SK-N-SH treated with all-trans-retinoic acid at 6 μM for 48 hours (cell line): ENCODE measurements around the gene CMIP.

ENCODE experiments used
- ATAC-seq: fragments of 200-7000 bp; cut with Tn5 transposase; 3 replicates; pipeline ENCODE4 v1.9.1; 2020; ENCODE audit warnings: mild to moderate bottlenecking, moderate library complexity
- ARNTL ChIP-seq: fragments of 450-650 bp; formaldehyde crosslinking; IDR thresholded peaks from 2 replicates; pipeline ENCODE4 v1.5.0; 2020; ENCODE audit warnings: low read depth, mild to moderate bottlenecking, moderate library complexity, borderline replicate concordance
- BACH2 ChIP-seq: fragments of 250-450 bp; sonication (Bioruptor Pico); IDR thresholded peaks from 2 replicates; pipeline ENCODE4 v1.9.0; 2021; ENCODE audit warnings: mild to moderate bottlenecking, borderline replicate concordance
- CREB5 ChIP-seq: fragments of 250-450 bp; sonication (Bioruptor Pico); IDR thresholded peaks from 2 replicates; pipeline ENCODE4 v1.5.1; 2020; ENCODE audit warnings: low read depth, mild to moderate bottlenecking, moderate library complexity
- CSDC2 ChIP-seq: fragments of 250-450 bp; sonication (Bioruptor Pico); IDR thresholded peaks from 2 replicates; pipeline ENCODE4 v1.5.0; 2020; ENCODE audit warnings: mild to moderate bottlenecking, moderate library complexity
- ESRRG ChIP-seq: fragments of 250-450 bp; sonication (Bioruptor Pico); IDR thresholded peaks from 2 replicates; pipeline ENCODE4 v1.6.1; 2021; ENCODE audit warnings: mild to moderate bottlenecking
- GLIS3 ChIP-seq: fragments of 250-450 bp; sonication (Bioruptor Pico); IDR thresholded peaks from 2 replicates; pipeline ENCODE4 v1.5.0; 2020; ENCODE audit warnings: mild to moderate bottlenecking, moderate library complexity
- ISL1 ChIP-seq: fragments of 250-450 bp; sonication (Bioruptor Pico); IDR thresholded peaks from 2 replicates; pipeline ENCODE4 v2.1.2; 2022; ENCODE audit warnings: mild to moderate bottlenecking, moderate library complexity
- OSR1 ChIP-seq: fragments of 250-450 bp; sonication (Bioruptor Pico); IDR thresholded peaks from 2 replicates; pipeline ENCODE4 v1.8.0; 2022; ENCODE audit warnings: moderate library complexity, mild to moderate bottlenecking, inconsistent platforms
- PATZ1 ChIP-seq: fragments of 250-450 bp; sonication (Bioruptor Pico); IDR thresholded peaks from 2 replicates; pipeline ENCODE4 v1.8.0; 2020; ENCODE audit warnings: mild to moderate bottlenecking, moderate library complexity, borderline replicate concordance
- POU6F1 ChIP-seq: fragments of 250-450 bp; sonication (Bioruptor Pico); IDR thresholded peaks from 2 replicates; pipeline ENCODE4 v1.8.0; 2021; ENCODE audit warnings: low read depth, mild to moderate bottlenecking, moderate library complexity, borderline replicate concordance
- PPARA ChIP-seq: fragments of 250-450 bp; sonication (Bioruptor Pico); IDR thresholded peaks from 2 replicates; pipeline ENCODE4 v1.5.0; 2020; ENCODE audit warnings: mild to moderate bottlenecking, borderline replicate concordance
- RARB ChIP-seq: fragments of 250-450 bp; sonication (Bioruptor Pico); IDR thresholded peaks from 2 replicates; pipeline ENCODE4 v1.8.0; 2021; ENCODE audit warnings: mild to moderate bottlenecking, moderate library complexity
- SNAI2 ChIP-seq: fragments of 250-450 bp; sonication (Bioruptor Pico); IDR thresholded peaks from 2 replicates; pipeline ENCODE4 v1.5.0; 2020; ENCODE audit warnings: mild to moderate bottlenecking, moderate library complexity
- TCF4 ChIP-seq: fragments of 250-450 bp; sonication (Bioruptor Pico); IDR thresholded peaks from 2 replicates; pipeline ENCODE4 v1.8.0; 2021; ENCODE audit warnings: mild to moderate bottlenecking, moderate library complexity, borderline replicate concordance
- TOX ChIP-seq: fragments of 250-450 bp; sonication (Bioruptor Pico); IDR thresholded peaks from 2 replicates; pipeline ENCODE4 v1.8.0; 2021; ENCODE audit warnings: mild to moderate bottlenecking, moderate library complexity, borderline replicate concordance
- ZC3H10 ChIP-seq: fragments of 250-450 bp; sonication (Bioruptor Pico); IDR thresholded peaks from 2 replicates; pipeline ENCODE4 v1.5.1; 2021; ENCODE audit warnings: mild to moderate bottlenecking, moderate library complexity
- ZFP3 ChIP-seq: fragments of 250-450 bp; sonication (Bioruptor Pico); IDR thresholded peaks from 2 replicates; pipeline ENCODE4 v1.5.0; 2020; ENCODE audit warnings: mild to moderate bottlenecking, moderate library complexity
- ZFP30 ChIP-seq: fragments of 450-650 bp; formaldehyde crosslinking; IDR thresholded peaks from 2 replicates; pipeline ENCODE4 v1.5.0; 2022; ENCODE audit warnings: mild to moderate bottlenecking, moderate library complexity
- ZNF565 ChIP-seq: fragments of 450-650 bp; formaldehyde crosslinking; conservative IDR thresholded peaks from 2 replicates; pipeline ENCODE4 v1.5.0; 2020; ENCODE audit warnings: low read depth, mild to moderate bottlenecking, moderate library complexity
- ZNF70 ChIP-seq: fragments of 450-650 bp; formaldehyde crosslinking; IDR thresholded peaks from 2 replicates; pipeline ENCODE4 v1.5.0; 2020; ENCODE audit warnings: mild to moderate bottlenecking, moderate library complexity
- TF ChIP-seq, protein P1 (sequence below): fragments of 250-450 bp; sonication (Bioruptor Pico); IDR thresholded peaks from 2 replicates; pipeline ENCODE4 v1.5.1; 2021; ENCODE audit warnings: mild to moderate bottlenecking, moderate library complexity
- TF ChIP-seq, protein P2 (sequence below): fragments of 250-450 bp; sonication (Bioruptor Pico); IDR thresholded peaks from 2 replicates; pipeline ENCODE4 v1.5.0; 2020; ENCODE audit warnings: mild to moderate bottlenecking, moderate library complexity

Gene CMIP

DNA sequence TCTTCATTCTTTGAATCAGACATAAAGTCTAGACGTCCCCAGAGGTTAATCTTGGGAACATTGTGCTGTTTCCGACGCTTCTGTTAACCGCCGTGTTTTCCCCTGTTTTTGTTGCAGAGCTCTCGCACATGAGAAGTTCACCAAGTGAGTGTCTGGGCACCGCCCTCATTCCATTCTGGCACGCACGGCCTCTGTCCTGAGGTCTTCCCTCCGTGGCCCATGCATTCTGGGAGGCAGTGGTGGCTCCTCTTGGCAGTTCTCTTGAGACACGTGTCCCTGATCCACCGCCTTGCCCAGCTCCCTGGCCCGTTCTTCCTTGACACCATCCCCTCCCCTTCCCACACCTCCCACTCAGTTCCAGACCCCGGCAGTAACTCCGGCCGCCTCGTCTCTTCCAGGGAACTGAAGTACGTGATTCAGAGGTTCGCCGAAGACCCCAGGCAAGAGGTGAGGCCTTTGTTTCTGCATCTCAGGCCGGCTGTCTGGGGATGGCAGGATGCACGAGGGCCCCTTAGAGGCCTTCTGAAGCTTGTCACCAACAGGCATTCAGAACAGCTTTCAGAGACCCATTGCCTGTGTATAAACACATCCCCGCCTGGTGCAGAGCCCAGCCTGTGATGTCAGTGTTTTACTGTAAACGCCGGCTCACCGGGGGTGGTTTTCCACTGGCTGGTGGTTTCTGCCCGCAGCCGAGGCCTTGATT is 248.6 kb downstream of the CMIP start:
- no peak for TF ChIP-seq OSR1
- TF ChIP-seq ZFP3 (CRISPR knock-in tag) = no peak
- no peak for TF ChIP-seq ZNF565 (CRISPR knock-in tag)
- TF ChIP-seq, protein P1, sequence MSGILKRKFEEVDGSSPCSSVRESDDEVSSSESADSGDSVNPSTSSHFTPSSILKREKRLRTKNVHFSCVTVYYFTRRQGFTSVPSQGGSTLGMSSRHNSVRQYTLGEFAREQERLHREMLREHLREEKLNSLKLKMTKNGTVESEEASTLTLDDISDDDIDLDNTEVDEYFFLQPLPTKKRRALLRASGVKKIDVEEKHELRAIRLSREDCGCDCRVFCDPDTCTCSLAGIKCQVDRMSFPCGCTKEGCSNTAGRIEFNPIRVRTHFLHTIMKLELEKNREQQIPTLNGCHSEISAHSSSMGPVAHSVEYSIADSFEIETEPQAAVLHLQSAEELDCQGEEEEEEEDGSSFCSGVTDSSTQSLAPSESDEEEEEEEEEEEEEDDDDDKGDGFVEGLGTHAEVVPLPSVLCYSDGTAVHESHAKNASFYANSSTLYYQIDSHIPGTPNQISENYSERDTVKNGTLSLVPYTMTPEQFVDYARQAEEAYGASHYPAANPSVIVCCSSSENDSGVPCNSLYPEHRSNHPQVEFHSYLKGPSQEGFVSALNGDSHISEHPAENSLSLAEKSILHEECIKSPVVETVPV (CRISPR knock-in tag) = no peak
- TF ChIP-seq TCF4 (CRISPR knock-in tag) = no peak
- TF ChIP-seq RARB (CRISPR knock-in tag) = no peak
- TF ChIP-seq POU6F1 (CRISPR knock-in tag) = no peak
- TF ChIP-seq ISL1 (CRISPR knock-in tag) = no peak
- no peak for TF ChIP-seq TOX (CRISPR knock-in tag)
- TF ChIP-seq BACH2 (CRISPR knock-in tag) = no peak
- no peak for TF ChIP-seq ZFP30 (CRISPR knock-in tag)
- TF ChIP-seq, protein P2, sequence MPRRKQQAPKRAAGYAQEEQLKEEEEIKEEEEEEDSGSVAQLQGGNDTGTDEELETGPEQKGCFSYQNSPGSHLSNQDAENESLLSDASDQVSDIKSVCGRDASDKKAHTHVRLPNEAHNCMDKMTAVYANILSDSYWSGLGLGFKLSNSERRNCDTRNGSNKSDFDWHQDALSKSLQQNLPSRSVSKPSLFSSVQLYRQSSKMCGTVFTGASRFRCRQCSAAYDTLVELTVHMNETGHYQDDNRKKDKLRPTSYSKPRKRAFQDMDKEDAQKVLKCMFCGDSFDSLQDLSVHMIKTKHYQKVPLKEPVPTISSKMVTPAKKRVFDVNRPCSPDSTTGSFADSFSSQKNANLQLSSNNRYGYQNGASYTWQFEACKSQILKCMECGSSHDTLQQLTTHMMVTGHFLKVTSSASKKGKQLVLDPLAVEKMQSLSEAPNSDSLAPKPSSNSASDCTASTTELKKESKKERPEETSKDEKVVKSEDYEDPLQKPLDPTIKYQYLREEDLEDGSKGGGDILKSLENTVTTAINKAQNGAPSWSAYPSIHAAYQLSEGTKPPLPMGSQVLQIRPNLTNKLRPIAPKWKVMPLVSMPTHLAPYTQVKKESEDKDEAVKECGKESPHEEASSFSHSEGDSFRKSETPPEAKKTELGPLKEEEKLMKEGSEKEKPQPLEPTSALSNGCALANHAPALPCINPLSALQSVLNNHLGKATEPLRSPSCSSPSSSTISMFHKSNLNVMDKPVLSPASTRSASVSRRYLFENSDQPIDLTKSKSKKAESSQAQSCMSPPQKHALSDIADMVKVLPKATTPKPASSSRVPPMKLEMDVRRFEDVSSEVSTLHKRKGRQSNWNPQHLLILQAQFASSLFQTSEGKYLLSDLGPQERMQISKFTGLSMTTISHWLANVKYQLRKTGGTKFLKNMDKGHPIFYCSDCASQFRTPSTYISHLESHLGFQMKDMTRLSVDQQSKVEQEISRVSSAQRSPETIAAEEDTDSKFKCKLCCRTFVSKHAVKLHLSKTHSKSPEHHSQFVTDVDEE (CRISPR knock-in tag) = no peak
- no peak for TF ChIP-seq ZNF70 (CRISPR knock-in tag)
- no peak for TF ChIP-seq CREB5
- no peak for TF ChIP-seq ZC3H10
- TF ChIP-seq PATZ1 (CRISPR knock-in tag) = no peak
- no peak for TF ChIP-seq SNAI2 (CRISPR knock-in tag)

GRCh38 chr16:81693744-81694303 is 249.2 kb downstream of the CMIP start:
- ATAC-seq = no peak
- TF ChIP-seq BACH2 (CRISPR knock-in tag) = no peak
- TF ChIP-seq ZFP30 (CRISPR knock-in tag) = no peak
- TF ChIP-seq ZC3H10 = no peak

More for the DNA sequence above, 248.6 kb downstream of the CMIP start:
- ATAC-seq = no peak

DNA sequence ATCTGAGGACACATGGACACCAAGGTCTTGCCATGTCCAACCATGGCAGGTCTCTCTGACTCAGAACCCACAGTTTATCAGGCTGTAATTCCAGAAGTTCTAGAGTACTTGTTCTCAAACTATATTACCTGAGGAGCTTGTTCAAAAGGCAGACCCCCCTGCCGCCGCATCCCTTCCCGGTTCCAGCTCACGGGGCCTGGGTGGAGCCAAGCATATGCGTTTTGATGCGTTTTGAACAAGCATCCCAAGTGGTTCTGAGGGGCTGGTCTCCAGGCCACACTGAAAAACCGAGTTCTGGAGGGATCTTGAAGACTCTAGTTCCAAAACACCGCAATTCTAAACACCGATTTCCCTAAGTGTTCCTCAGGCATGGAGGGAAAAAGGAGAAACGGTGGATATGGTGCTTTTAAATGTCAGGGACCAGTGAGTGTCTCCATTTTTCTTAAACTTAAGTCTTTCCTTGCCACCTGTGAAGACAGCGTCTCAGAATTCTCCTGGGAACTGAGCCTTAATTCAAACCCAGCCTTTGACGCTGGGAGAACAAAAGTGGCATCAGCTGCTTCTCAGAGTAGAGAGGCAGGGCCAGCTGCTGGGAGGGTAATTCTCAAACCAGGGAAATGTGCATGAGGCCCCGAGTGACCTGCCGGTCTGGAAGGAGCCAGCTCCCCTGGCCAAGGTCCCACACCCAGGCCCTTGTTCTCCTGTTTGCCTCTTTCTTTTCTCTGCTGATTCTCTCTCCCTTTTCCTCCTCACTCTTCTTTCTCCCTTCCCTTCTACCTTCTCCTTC is 250.1 kb downstream of the CMIP start:
- ATAC-seq = no peak
- no peak for TF ChIP-seq TOX (CRISPR knock-in tag)
- no peak for TF ChIP-seq ESRRG (CRISPR knock-in tag)
- TF ChIP-seq, protein P2 (CRISPR knock-in tag) = no peak
- no peak for TF ChIP-seq TCF4 (CRISPR knock-in tag)
- no peak for TF ChIP-seq ZNF565 (CRISPR knock-in tag)
- no peak for TF ChIP-seq CSDC2 (CRISPR knock-in tag)
- no peak for TF ChIP-seq PPARA (CRISPR knock-in tag)
- no peak for TF ChIP-seq GLIS3
- no peak for TF ChIP-seq ZFP3 (CRISPR knock-in tag)
- no peak for TF ChIP-seq ZC3H10
- TF ChIP-seq ZNF70 (CRISPR knock-in tag) = no peak
- TF ChIP-seq ARNTL (CRISPR knock-in tag) = no peak
- TF ChIP-seq CREB5 = no peak
